ENCODE measurements around the gene PLD1. TPM values are rescaled to one million over a fixed set of nuclear protein-coding genes. Genes with fewer than 3 reads are reported as not detected.

The PLD1 gene
- polyA plus RNA-seq, 10 donors = 11.3 to 23.1 (median 16.1) TPM

DNA sequence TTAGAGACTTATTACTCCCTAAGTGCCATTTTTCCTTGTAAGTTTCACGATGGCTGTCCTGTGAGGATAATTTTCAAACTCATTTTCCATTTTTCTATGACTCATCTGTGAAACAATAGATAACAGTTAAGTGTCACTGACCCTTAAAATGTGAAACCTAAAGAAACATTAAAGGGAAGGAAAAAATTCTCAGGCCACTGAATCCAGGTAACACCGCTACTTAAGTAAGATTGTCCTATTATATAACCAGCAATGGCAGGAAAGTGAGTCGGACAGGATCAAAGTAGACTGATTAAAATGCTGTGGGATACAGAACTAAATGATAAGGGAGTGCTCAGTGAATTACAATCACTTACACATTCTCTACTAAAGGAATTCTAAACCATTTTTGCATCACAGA lies 12.4 kb downstream of the PLD1 start:
- no peak for DNase-seq

DNA sequence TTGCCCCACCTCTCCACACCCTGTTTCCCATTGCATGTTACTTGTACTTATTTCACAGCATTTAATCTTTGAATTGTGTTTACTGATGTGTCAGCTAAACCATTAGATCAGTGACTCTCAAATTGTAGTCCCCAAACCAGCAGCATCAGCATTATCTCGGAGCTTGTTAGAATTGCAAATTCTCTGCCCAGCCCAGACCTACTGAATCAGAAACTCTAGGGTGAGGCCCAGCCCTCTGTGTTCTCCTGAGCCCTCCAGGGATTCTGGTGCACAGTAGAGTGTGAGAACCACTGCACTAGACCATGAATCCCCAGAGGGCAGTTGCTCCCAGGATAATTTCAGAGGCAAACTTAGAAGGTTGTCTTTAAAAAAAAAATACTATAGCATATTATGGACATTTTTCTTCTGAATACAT lies 13.0 kb downstream of the PLD1 start:
- DNase-seq = no peak

DNA sequence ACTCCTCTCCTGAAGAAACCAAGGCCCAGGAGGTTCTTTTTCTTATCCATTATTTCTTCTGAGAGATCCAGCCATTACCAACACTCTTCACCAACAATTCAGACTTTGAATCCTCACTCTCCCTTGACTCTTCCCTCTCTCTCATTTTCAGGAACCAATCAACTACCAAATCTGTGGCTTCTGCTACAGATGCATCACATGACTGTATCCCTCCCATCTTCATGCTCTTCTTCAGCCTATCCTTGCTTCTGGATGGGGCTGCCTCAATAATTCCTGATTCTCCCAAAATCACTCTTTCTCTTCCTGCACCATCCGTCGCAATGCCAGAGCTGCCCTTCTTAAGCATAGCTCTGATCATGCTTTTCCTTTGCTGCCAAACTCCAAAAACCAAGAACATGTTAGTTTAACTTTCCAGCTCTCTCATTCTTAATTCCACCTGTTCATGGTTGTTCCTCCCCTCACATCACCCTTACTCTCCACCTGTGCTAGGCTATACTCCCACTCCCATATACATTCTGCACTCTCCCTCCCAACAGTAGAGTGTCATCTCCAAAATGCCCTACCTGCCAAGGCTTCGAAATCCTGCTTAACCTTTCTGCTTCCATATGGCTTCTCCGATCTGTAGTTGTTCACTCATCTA lies 13.5 kb downstream of the PLD1 start:
- DNase-seq = no peak

DNA sequence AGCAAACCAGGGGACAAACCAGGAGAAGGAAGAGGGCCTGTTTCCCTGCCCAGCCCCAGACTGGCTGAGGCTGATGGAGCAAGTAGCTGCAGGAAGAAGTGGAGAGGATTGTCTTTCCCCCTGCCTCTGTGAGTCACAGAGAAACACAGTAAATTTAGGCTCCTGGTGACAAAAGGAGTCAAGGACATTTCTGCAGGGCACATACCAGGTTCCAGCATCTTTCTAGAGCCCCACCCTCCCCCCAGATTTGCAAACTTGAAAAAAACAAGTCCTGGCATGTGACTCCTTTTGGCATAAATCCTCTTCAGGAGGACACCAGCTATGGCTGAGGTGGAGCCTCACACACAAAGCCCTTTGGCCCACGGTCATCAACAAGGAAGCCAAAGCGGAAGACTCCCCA lies 17.8 kb downstream of the PLD1 start:
- DNase-seq = no peak

DNA sequence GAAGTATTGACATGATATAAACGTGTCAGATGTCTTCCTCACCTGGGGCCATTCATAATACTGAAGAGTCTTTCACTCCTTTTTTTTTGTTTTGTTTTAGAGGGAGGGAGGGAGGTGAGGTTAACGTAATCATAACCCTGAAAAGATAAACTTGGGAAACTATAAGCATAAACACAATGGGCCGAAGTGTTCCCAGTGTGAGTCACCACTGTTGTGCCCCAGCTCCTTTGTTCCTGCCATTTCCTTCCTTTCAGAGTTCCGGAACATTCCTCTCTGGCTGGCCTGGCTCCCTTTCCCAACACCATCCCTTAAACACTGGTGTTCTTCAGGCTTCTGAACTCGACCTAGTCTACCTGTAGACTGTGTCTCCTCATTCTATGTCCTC lies 18.6 kb downstream of the PLD1 start:
- no peak for DNase-seq

DNA sequence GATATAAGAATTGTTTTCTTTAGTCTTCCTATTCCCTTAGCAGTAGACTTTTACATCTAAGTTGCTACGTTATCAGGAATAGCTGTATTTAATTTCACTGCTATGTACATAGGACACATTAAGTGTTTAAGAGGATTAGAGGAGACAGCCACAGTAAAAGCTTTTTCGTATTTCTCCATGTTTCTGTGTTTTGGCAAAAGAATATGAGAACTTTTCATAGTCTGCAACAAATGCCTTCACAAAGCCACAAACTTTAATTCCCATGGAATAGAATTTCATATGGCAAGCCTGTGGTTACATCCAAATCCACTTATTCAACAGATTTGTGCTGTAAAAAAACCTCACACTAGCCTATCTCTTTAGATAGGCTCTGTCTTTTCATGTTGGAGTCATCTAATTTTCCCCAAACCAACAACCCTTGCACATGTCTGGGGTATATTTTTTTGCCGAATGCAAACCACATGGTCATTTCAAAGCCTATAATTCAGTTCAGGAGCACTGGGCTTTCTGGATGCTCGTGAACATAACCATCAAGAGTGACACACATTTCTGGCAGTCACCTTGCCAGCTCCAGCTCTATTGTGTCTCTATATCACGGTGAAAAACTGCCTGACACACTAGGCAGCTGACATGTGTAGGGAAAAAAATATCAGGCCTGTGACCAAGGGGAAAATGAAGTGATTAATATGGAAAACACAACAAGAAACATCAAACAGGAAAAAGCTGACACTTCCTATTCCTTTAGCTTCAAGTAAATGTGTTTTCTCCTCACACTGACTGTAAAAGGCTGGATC lies 19.2 kb downstream of the PLD1 start:
- DNase-seq = peak in 1 of 3 donors; percentile 46

DNA sequence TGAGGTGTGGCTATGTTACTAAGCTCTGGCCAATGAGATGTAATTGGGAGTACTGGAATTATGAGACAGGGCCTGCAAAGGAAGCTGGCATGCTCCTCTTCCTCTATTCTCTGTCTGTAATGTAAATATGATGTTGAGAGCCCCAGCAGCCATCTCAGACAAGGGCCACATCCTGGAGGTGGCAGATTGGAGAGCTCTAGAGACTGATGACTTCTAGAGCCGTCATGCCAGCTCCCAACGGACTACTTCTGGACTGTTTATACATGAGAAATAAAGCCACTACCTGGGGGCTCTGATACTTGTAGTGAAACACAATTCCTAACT lies 19.7 kb downstream of the PLD1 start:
- DNase-seq = no peak

DNA sequence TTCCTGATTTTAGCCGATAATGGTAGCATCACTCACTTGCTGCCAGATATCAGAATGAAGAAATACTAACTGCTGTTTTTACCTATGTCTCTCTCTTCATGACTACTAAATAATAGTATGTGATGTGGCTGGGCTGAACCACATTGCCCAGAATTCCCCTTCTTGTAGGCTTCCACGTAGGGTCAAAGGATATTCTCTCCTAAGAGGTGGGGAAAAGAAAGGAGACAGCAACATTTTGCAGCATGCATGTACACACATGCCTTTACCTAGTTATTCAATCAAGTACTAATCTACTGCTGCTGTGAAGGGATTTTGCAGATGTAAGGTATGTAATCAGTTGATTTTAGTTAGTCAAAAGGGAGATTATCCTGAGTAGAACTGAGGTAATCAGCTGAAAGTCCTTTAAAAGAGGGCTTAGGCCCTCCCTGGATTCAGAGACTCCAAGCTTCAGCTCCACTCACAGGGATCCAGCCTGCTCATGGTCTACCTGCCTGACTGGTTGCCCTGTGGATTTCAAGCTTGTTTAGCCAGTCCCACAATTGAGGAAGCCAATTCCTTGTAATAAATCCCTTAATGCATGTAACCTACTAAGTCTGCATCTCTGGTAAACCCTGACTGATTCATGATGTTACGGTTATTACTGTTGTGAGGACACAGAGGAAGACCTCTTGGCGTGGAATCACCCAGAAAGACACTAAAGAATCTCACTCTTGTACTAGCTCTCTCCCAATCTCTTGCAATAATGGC lies 20.4 kb downstream of the PLD1 start:
- DNase-seq = no peak

DNA sequence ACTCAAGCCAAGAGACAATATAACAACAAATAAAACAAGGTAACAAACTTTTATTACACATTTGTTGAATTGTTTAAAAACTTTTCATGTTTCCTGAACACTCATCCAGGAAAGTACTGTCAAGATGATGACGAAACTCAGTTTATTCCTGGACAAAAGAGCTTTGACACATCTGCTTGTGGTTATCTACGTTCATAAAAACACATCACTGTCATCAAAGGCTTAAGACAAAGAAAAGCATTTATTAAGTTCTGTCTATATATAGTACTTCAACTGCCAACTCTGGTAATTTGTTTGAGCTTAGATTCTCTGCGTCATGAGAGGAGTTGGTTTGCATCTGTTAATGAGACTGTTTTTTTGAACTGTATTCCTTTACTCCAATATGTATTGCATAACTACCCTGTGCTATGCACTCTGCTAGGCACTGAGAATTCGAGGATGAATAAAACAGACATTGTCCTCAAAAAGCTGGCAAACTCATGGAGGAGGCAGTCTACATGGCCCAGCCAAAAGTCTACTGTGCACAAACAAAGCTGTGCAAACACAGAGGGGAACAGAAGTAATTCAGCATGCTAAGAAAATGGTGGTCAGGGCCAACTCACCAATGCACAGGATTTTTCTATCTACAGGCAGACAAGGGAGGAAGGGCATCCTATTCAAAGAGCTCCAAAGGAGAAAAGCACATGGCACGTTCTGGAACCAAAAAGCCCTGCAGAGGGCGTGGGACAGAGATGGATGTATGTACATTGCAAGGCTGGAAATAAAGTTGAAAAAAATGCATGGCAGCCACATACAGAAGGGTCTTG lies 21.5 kb downstream of the PLD1 start:
- DNase-seq = peak; percentile 54 to 89 (median 77)

DNA sequence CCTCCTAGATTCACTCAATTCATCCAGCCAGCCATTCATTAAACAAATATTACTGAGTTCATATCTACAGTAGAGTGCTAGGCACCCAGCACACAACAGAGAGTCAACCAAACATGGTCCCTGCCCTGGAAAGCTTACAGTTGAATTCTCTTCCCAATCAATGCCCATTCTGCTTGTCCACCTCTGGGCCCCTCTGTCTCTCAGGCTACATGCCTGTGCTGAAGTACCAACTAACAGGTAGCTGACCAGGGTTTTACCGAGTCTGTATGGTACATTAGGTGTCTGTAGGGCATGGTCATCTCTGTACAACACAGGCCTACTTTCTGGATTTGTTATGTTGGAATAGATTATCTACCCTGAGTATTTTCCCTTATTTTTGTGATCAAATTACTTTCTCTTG lies 23.3 kb downstream of the PLD1 start:
- DNase-seq = no peak

DNA sequence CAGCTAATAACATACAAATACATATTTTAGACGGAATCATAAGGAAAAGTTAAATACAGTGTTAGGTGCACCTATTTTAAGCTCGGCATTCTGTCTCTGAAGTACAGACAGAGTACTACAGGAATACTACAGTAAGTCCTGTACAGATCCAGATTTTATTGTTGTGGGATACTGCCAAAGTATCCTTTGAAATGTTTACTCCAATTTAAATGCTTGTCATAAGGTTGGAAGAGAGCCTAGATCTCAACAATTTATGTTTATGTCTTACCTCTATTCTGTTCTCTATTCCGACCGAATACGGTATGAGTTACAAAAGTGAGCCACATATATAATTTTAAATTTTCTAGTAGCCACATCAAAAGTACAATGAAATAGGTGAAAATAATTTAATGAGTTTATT lies 25.3 kb downstream of the PLD1 start:
- peak in 1 of 3 donors; percentile 38 for DNase-seq

DNA sequence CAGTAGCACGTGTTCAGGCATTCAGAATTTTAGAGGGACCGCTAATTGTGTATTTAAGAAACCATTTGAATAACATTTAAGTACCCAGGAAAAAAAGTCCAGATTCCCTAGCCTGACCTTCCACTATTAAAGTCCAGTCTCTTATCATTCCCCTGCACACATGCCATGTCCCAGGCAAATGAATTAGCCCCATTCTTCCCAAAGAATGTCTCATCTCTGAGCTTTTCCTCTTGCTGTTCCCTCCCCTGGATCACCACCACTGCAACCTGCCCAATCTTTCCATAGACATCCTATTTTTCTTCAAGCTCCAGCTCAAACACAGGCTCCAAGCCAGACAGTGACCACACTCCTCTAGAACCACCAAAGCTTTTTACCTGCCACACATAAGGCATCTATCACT lies 25.9 kb downstream of the PLD1 start:
- no peak for DNase-seq

DNA sequence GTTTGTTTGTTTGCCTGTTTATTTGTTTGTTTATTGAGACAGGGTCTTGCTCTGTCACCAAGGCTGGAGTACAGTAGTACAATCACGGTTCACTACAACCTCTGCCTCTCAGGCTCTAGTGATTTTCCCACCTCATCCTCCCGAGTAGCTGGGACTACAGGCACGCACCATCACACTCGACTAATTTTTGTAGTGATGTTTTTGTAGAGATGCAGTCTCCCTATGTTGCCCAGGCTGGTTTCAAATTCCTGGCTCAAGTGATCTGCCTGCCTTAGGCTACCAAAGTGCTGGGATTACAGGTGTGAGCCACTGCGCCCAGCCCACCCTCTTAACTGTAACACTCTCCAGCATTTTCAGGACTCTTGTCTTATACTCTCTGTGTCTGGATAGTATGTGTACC lies 26.7 kb downstream of the PLD1 start:
- DNase-seq = no peak

DNA sequence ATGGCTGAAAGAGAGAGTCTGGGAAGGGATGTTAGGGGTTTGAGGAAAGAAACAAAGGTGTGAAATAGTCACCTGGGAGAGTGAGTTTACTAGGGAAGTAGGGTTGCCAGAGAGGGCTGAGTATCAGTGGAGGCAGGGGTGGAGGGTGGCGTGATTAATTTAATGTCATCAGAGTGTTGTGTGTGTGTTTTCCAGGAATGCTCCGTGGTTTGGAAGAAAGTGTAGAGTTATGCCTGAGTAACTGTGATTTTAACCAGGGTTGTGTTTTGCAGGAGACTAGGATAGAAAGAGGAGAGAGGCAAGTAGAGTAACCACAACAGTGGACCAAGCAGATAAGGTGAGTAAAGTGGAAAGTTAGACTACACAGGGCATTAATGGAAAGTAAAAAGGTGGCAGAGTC lies 27.2 kb downstream of the PLD1 start:
- DNase-seq = no peak

DNA sequence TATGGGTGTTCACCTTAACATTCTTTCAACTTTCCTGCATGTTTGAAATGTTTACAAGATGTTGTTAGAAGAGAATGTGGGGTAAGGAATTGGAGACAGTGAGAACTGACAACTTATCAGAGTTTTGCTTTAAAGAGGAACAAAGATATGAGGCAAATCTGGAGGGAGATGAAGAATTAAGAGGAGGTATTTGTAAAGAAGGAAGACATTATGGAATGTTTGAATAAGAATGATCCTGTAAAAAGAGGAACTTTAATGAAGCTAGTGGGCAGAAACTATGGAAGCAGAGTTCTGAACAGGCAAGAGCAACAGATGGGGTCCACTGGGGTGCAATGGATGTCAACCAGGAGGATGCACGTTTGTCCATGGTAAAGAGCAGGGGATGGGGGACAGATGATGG lies 27.7 kb downstream of the PLD1 start:
- no peak for DNase-seq

DNA sequence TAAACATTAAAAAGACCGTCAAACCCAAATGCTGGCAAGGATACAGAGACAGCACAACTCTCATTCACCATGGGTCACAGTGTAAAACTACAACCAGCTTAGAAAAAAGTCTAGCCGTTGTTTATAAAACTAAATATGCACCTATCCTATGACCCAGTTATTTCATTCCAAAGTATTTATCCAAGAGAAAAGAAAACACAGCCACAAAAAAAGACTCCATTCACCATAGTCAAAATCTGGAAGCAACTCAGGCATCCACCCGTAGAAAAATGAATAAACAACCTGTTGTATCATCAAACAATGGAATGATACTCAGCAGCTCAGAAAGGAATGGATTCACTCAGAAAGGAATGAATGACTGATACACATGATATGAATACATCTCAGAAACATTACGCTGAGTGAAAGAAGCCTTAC lies 28.6 kb downstream of the PLD1 start:
- DNase-seq = no peak

DNA sequence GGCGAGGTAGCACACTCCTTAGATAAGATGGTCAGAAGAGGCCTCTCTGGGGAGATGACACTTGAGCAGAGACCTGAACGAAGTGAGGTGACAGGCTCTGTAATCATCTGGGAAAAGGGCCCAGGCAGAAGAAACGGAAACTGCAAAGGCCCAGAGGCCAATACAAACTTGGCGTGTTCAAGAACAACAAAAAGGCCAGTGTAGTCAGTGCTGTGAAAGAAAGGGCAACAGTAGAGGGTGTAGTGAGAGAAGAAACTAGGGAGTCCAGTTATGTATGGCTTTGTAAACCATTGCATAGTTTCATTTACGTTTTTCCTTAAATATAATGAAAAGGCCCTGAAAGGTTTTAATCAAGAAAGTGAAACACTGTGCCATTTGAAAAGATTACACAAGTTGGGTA lies 31.8 kb downstream of the PLD1 start:
- DNase-seq = no peak

DNA sequence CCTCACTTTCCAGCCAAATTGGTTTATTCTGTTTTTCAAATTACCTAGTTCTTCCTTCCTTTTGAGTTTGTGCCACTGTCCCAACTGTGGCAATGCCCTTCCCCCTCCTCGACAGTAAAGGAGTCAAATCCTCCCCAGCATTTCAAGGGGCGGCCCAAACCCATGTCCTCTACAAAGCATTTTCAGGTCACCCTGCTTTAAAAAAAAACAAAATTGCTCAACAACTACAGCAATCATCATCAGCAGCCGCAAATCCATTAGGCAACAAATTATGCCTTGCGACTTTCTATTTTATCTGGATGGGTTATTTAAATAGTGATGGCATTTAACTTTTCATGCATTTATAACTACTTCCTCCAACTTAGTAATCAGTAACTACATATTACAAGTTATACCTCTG lies 32.7 kb downstream of the PLD1 start:
- no peak for DNase-seq

DNA sequence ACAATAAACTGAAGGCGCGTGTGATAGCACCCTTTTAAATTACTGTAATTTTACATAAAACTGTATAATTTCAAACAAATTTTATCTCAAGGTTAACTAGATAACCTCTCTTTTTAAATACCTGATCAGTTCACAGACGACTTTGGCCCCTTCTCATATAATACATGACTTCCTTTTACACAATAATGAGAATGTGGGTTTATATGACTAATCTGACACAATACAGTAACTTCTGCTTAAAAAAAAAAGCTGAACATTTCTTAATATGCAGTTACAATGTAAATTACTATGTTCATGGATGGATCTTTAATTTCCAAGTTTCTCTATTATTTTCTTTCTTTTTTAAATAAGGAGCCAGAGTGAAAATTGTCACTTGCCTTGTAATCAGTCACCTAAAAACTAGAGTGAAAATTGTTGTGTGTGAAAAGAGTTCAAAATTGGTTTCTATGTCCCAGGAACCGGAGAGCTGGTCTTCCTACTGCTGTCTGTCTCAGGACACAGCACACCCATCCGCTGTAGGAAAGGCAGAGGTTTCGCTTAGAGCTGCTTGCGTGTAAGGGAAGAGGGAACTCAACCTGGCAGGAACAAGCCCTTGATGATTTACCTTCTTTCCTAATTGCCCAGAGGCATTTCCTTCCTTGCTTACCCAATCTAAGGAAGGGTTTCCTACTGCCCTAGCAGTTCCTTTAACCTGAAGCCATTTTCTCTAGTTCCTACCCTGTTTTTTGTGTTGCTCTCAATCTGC lies 33.3 kb downstream of the PLD1 start:
- DNase-seq = no peak

DNA sequence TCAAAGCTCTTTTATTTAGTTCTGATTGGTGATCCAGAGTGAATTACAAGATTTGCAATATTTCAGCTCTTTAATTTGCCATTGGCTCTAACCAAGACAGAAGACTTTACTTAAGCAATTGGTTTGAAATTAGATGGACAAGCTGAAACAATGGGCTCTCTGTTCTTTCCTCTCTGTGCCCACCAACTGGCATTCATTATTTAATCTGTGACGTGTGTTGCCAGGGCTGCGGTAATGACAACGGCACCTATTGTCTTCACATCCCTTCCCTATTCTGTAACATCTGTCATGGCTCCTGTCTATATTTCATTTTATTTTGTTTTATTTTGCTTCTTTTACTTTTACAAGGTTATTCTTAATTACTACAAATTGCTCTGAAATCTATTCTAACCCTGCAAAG lies 33.9 kb downstream of the PLD1 start:
- DNase-seq = no peak

DNA sequence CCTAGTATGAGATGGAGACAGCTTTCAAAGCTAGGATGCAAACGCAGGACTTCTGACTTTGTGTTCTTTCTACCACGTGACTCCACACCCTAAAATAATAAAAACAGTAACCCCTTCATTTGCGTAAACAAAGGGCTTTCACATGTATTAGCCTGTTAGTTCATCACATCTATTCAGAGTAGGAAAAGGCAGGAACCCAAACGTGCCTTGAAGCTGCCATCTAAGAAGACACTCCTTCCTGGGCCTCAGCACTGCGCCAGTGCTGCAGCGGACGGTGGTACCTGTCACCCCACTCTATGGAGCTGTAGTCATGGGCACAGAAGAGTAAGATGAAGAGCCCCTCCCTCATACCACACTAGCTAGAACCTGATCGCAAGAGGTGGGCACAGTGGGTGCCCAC lies 34.3 kb downstream of the PLD1 start:
- no peak for DNase-seq

DNA sequence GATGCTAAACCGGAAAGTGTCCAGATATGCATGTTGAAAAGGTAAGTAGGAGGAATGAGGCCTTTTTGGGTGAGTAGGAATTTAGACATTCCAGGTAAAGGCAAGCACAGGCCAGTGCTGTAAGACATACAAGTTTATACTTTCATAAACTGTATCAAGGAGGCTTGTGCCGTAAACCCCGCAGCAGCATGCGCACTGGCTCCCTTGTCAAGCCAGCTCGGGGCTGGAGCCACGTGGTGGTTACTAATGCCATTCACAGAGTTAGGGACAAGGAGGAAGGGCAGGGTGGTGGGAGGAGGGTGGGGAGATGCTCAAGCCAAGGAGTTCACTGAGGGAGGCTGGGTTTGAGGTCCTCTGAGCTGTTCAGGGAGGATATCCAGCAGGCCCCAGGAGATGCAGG lies 35.8 kb downstream of the PLD1 start:
- no peak for DNase-seq

Data from muscle of back (tissue), 11 donors.